ENCODE data around the gene VANGL1.

Gene VANGL1

DNA sequence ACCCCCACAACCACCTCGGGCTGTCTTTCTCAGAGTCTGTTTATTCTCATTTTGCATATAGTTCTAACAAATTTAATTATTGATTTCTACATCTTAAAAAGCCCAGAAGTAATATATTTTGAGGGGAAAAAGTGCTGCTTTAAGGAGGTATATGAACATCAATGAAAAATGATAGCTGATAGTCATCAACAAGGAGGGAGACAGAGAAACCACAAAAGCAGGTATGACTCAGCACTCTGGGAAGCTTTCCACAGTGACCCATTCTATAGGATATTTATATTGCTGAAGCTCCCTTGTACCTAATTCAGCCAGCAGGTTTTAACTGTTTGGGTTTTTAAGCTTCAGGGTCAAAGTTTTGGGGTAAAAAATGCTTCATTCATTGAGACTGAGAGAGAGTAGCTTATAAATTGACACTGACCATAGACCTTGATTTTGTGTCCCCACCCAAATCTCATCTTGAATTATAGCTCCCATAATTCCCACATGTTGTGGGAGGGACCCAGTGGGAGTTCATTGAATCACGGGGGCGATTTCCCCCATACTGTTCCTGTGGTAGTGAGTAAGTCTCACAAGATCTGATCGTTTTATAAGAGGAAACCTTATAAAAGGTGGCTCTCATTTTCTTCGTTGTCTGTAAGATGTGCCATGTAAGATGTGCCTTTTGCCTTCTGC lies 27.4 kb downstream of the VANGL1 start:
- no peak overlapping the region for H3K27ac Mint-ChIP-seq
- no peak overlapping the region for H3K4me3 Mint-ChIP-seq
- DNase-seq: no peak
- H3K36me3 Mint-ChIP-seq (ENCODE audit: low read depth): peaks cover under 1% of the 10 kb centered on the region
- H3K27me3 Mint-ChIP-seq: no peaks in the 10 kb centered on the region
- H3K4me1 Mint-ChIP-seq (ENCODE audit: low read depth): peaks cover 6% of the 10 kb centered on the region
- no peaks in the 10 kb centered on the region for H3K9me3 Mint-ChIP-seq

DNA sequence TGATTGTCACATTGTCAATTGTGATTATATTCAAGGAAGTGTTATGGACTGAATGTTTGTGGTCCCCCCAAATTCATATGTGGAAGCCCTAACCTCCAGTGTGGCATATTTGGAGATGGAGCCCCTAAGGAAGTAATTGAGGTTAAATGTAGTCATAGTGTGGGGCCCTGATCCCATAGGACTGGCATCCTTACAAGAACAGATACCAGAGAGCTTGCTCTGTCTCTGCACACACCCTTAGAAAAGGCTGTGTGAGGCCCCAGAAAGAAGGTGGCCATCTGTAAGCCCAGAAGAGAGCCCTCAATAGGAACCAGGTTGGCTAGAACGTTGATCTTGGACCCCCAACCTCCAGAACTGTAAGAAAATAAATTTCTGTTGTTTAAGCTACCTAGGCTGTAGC lies 28.1 kb downstream of the VANGL1 start:
- DNase-seq: no peak
- H3K4me1 Mint-ChIP-seq (ENCODE audit: low read depth): peaks cover 6% of the 10 kb centered on the region
- H3K27me3 Mint-ChIP-seq: no peaks in the 10 kb centered on the region
- no peaks in the 10 kb centered on the region for H3K36me3 Mint-ChIP-seq (ENCODE audit: low read depth)
- no peak overlapping the region for H3K4me3 Mint-ChIP-seq
- H3K27ac Mint-ChIP-seq: no peak overlapping the region
- no peaks in the 10 kb centered on the region for H3K9me3 Mint-ChIP-seq

DNA sequence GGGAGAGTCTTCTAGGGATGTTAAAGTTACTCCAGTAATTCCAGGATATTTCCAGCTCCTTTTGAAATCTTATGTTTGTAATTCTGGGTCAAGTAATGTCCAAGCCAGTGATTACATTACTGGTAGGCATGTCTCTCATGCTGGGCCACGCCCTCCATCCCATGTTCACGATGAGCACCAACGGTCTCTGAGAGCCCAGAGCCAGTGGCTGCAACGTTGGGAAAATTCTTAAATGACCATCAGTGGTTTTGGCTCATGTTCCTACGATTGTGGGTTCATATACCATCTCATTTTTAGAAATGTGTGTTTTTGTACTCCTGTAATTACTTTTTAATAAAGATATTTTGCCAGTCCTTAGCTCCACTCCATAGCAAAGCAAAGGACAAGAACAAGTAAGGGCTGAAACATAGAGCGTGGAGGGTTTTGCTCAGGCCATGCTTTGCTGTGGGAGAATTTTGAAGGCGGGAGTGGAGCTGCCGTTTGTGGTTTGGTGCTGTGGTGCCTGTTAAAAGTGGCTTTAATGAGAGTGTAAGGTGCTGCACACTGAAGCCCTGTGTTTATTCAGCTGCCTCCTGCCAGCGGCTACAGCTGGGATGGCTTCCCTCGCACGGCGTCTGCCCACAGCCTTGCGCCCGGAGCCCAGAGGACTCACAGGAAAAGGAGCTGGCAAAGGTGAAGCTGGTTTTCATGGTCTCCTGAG lies 28.9 kb downstream of the VANGL1 start:
- Mint-ChIP-seq H3K4me3 (no peak overlapping the region), H3K4me1 (ENCODE audit: low read depth) (peaks cover 6% of the 10 kb centered on the region)

DNA sequence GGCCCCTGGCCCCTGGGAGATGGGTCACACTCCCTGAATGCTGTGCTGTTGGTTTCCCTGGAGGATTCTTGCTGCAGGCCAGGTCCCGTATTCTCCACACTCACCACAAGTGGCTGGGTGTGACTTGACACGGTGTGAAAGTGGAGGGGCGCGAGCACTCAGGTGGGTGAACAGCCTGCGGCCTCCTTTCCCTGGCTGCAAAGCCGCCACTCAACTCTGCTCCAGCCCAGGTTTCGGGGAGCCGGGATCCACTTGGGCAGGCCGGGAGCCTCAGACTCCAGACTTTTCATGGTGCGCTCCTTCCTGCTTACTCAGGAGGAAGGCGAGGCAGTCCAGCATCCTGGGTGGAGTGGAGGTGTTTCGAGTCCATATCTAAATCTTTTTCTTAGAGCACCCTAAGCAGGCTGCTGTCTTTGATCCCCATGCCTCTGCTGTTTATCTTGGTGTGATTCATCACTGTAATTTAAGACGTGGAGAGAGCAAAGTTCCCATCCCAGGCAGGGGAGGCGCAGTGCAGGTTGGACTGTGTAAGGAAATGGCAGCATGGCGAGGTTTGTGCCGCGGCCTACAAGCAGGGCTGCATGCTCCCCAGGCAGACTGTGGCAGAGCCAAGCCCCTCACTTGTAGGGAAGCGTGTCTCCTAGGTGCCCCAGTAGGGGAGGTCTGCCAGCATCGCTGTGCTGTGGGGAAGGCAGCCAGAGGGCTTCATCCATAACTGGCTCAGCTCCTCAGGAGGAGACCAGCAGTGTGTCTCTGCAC lies 29.6 kb downstream of the VANGL1 start:
- H3K27ac Mint-ChIP-seq: no peak overlapping the region
- H3K27me3 Mint-ChIP-seq: no peaks in the 10 kb centered on the region

More for the DNA sequence above, 28.9 kb downstream of the VANGL1 start:
- no peaks in the 10 kb centered on the region for H3K9me3 Mint-ChIP-seq
- no peak overlapping the region for H3K27ac Mint-ChIP-seq
- no peaks in the 10 kb centered on the region for H3K27me3 Mint-ChIP-seq
- H3K36me3 Mint-ChIP-seq (ENCODE audit: low read depth): no peaks in the 10 kb centered on the region
- DNase-seq: no peak

DNA sequence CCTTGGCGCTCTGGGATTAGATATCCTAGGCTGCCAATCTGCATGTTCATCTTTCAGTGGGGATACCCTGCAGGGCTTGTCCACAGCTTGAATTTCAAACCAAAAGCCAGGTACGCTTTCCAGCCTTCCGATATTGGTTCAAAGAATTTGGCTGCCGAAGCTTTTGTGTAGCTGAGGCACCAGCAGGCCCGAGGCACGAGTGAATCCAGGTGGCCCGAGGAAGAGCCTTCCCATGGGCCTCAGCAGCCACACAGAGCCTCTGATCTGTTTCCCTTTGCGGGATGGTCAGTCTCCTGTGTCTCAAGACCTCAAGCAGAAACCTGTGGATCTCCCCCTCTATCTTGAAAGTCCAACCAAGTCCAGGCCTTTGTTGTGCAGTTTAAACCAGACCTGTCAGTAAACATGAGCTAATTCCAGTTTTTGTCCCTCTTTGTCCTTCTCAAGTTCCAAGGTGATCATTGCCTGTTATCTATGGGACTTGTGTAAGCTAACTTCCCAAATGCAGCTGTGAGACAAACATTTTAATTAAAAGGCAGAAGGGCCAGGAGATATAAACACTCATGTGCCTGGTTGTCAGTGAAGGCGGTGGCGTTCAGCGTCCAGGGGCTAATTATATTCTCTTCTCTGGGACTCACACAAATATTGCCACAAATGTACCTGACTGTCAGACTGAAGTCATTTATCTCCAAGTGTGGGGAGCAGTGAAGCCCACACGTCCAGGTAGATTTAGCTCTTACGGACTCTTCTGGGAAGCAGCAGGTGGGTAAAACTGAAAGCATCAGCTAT lies 30.6 kb downstream of the VANGL1 start:
- Mint-ChIP-seq H3K4me3 (no peak overlapping the region), H3K27ac (no peak overlapping the region), H3K36me3 (ENCODE audit: low read depth) (no peaks in the 10 kb centered on the region), H3K9me3 (no peaks in the 10 kb centered on the region), H3K27me3 (no peaks in the 10 kb centered on the region), H3K4me1 (ENCODE audit: low read depth) (peaks cover 7% of the 10 kb centered on the region)
- no peak for DNase-seq

More for the DNA sequence above, 29.6 kb downstream of the VANGL1 start:
- H3K4me3 Mint-ChIP-seq: no peak overlapping the region
- DNase-seq: no peak
- H3K4me1 Mint-ChIP-seq (ENCODE audit: low read depth): peaks cover 6% of the 10 kb centered on the region
- H3K9me3 Mint-ChIP-seq: no peaks in the 10 kb centered on the region
- H3K36me3 Mint-ChIP-seq (ENCODE audit: low read depth): no peaks in the 10 kb centered on the region

DNA sequence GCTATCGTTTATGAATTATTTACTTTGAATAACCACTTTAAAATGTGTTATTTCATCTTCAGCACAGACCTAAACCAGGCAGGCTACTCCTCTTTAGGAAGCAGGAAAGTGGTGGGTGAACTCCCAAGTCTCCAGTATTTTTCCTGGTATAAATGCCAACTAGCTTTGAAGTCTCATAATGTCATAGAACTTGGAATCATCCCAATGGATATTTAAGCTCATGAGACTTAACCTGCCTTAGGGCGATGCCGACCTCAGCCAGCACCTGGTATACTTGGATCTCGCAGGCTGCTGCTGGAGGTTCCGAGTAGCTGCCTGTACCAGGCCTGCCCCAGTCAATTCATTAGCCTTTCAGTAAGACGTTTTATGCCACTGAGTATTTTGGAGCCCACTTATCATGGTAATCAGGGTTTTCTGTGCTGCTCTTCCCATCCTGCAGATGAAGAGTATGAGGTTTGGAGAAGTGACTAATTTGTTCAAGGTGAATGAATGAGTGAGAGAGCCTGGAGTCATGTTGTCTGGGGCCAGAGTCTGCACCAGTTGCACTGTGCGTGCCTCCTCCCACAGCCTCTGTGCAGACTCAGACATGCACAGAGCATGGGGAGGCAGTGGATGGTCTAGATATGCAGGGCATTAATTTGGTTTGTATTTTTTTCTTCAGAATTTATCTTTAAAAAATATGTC lies 34.9 kb downstream of the VANGL1 start:
- no peak overlapping the region for H3K4me3 Mint-ChIP-seq
- H3K36me3 Mint-ChIP-seq (ENCODE audit: low read depth): no peaks in the 10 kb centered on the region
- no peaks in the 10 kb centered on the region for H3K27me3 Mint-ChIP-seq
- no peak for DNase-seq
- H3K9me3 Mint-ChIP-seq: no peaks in the 10 kb centered on the region
- H3K27ac Mint-ChIP-seq: no peak overlapping the region
- H3K4me1 Mint-ChIP-seq (ENCODE audit: low read depth): peaks cover 1% of the 10 kb centered on the region

DNA sequence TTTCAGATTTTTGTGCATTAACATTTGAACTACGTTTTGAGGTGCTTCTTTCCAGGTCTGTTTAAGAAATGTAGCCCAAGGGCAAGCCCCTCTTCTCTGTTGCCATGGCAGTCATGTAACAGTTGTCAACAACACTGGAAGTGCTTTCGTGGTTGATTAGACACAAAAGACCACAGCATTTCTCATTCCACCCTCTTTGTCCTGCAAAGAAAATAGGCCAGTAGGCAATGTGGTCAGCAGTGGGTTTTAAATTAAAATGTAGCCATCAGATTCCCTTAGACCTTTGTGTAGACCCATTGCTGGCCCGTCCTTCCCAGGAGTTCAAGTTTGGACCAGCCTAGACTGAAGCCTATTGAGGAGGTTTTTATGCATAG lies 35.4 kb downstream of the VANGL1 start:
- Mint-ChIP-seq H3K27ac (no peak overlapping the region), H3K9me3 (no peaks in the 10 kb centered on the region), H3K4me1 (ENCODE audit: low read depth) (peaks cover 1% of the 10 kb centered on the region), H3K27me3 (no peaks in the 10 kb centered on the region), H3K36me3 (ENCODE audit: low read depth) (no peaks in the 10 kb centered on the region), H3K4me3 (no peak overlapping the region)
- DNase-seq: no peak

DNA sequence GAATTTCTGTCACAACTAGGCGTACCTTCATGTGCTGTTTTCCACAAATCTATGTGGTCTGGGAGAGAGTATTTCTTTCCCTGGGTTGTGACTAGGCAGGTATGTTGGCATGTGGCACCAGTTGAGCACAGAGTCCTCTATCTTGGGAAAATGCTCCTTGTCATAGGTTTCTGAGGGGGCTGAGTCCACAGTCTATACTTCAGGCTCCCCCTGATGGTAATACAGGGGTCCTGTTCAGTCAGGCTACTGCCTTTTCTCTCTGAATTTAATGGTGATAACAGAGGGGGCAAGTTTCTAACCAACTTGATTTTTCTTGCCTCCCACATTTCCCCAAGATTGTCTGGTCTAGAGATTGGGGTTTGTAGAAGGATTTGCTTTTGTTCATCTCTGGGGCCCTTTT lies 35.8 kb downstream of the VANGL1 start:
- no peaks in the 10 kb centered on the region for H3K9me3 Mint-ChIP-seq
- DNase-seq: no peak
- peaks cover 1% of the 10 kb centered on the region for H3K4me1 Mint-ChIP-seq (ENCODE audit: low read depth)
- no peak overlapping the region for H3K27ac Mint-ChIP-seq
- no peaks in the 10 kb centered on the region for H3K27me3 Mint-ChIP-seq
- no peak overlapping the region for H3K4me3 Mint-ChIP-seq
- H3K36me3 Mint-ChIP-seq (ENCODE audit: low read depth): no peaks in the 10 kb centered on the region

DNA sequence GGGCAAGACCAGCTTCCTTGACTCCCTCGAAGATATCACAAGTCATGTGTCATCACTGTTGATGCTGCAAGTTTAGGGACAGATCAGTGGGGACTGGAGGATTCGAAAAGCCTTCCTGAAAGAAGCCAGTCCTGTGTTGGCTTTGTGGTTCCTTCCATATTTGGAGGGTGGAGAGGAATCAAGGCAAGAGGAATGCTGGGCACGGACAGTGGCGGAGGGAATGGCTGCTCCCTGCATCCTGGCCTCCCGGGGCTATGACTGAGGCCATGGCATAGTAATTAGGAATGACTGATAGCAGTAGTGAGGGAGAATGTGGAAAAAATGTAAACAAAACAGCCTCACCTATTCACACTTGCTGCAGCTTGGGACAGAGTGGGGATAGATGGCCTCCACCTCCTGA lies 36.4 kb downstream of the VANGL1 start:
- Mint-ChIP-seq H3K27ac (no peak overlapping the region), H3K9me3 (no peaks in the 10 kb centered on the region), H3K4me1 (ENCODE audit: low read depth) (peaks cover 1% of the 10 kb centered on the region), H3K27me3 (no peaks in the 10 kb centered on the region), H3K4me3 (no peak overlapping the region), H3K36me3 (ENCODE audit: low read depth) (no peaks in the 10 kb centered on the region)
- no peak for DNase-seq

DNA sequence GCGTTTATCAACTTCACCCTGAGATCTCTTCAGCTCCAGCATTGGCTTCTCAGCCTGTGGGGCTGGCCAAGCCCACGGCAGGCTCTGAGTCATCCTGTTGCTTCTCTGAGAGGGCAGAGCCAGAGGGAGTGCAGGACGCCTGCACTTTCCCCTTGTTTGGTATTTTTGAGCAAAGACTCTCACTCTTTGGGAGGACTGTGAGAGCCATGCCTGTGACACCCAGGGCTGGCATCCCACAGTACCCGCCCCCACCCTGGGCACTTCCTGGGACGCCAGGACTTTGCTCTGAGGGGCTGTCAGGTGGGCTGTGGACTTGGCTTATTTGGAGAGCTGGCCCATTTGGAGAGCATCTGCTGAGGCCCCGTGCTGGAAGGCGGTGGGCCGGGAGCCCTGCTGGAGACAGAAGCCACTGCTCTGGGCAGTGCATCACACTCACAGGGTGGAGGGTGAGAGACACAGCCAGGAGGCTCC lies 37.4 kb downstream of the VANGL1 start:
- Mint-ChIP-seq H3K36me3 (ENCODE audit: low read depth) (no peaks in the 10 kb centered on the region), H3K4me1 (ENCODE audit: low read depth) (peaks cover 1% of the 10 kb centered on the region)
- DNase-seq: no peak

DNA sequence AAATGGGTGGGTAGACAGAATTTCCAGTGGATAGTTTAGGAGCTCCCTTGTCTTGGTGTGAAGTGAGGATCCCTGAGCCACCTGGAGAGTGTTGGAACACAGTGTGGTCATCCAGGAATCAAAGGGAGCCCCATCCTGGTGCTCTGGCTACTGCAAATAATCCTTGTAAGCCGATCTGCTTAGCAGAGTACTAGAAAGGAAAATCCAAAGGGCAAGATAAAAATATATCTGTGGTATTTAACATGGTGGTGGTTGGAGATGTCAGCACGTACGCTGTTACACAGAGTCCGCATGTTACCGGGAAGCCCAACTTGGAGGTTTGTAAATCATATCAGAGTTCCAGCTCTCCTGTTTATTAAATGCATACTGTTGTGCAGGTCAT lies 39.0 kb downstream of the VANGL1 start:
- Mint-ChIP-seq H3K4me3 (no peak overlapping the region), H3K27ac (no peak overlapping the region), H3K27me3 (no peaks in the 10 kb centered on the region), H3K4me1 (ENCODE audit: low read depth) (peaks cover 1% of the 10 kb centered on the region), H3K36me3 (ENCODE audit: low read depth) (peaks cover 4% of the 10 kb centered on the region), H3K9me3 (no peaks in the 10 kb centered on the region)
- DNase-seq: no peak

More for the DNA sequence above, 37.4 kb downstream of the VANGL1 start:
- no peaks in the 10 kb centered on the region for H3K27me3 Mint-ChIP-seq
- no peak overlapping the region for H3K27ac Mint-ChIP-seq
- H3K9me3 Mint-ChIP-seq: no peaks in the 10 kb centered on the region
- H3K4me3 Mint-ChIP-seq: no peak overlapping the region

DNA sequence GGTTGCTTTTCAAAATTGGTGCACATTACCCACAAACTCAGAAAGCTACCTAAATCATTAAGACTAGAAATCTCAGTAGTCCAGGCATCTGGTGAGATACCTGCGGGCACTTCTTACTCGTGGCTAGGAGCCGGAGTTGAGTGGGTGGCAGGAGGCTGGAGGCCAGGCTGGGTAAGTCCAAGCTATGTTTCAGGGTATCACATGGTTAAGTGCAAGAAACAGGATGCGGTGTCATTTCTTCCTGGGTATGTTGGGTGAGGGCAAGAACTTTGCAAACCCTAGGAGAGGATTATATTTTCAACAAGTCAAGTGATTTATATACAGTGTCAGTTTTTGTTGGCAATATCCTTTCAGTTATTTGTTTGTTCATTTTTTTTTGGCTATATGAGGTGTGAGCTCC lies 41.0 kb downstream of the VANGL1 start:
- H3K4me3 Mint-ChIP-seq: no peak overlapping the region
- no peaks in the 10 kb centered on the region for H3K9me3 Mint-ChIP-seq
- H3K27ac Mint-ChIP-seq: no peak overlapping the region
- no peak for DNase-seq
- no peaks in the 10 kb centered on the region for H3K27me3 Mint-ChIP-seq
- H3K4me1 Mint-ChIP-seq (ENCODE audit: low read depth): no peaks in the 10 kb centered on the region
- H3K36me3 Mint-ChIP-seq (ENCODE audit: low read depth): peaks cover 5% of the 10 kb centered on the region

DNA sequence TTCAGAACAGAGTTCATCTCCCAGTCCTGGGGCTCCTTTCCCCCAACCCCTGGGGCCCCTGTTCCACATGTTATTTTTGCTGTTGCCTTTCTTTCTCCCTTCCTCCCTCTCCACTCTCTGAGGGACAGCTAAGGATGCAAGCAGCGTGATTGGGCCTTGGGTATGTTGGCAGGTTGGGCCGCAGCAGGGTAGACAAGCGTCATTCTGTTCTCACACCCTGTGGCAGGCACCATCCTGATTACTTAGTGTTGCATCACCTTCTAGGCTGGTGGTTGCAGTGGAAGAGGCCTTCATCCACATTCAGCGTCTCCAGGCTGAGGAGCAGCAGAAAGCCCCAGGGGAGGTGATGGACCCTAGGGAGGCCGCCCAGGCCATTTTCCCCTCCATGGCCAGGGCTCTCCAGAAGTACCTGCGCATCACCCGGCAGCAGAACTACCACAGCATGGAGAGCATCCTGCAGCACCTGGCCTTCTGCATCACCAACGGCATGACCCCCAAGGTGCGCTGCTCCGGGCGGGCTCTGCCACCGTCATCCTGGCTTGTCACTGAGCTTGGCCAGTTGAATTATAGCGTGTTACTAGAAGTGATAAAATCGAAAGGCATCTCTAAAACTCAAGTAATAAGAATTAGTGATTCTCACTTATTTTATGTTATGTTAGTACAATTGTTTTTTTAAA lies 43.4 kb downstream of the VANGL1 start:
- Mint-ChIP-seq H3K36me3 (ENCODE audit: low read depth) (peaks cover 5% of the 10 kb centered on the region), H3K27ac (no peak overlapping the region), H3K9me3 (no peaks in the 10 kb centered on the region), H3K4me3 (no peak overlapping the region), H3K27me3 (no peaks in the 10 kb centered on the region), H3K4me1 (ENCODE audit: low read depth) (no peaks in the 10 kb centered on the region)
- DNase-seq: no peak
